GM19099 (cell line): ENCODE measurements around the gene TBC1D7.

ENCODE experiments used
- POLR2A ChIP-seq: IDR thresholded peaks from 3 replicates; pipeline ENCODE4 v1.6.1; 2011; ENCODE audit warnings: low read depth; ENCODE audit not compliant: insufficient read length; ENCODE audit errors: extremely low read depth

Gene TBC1D7

DNA sequence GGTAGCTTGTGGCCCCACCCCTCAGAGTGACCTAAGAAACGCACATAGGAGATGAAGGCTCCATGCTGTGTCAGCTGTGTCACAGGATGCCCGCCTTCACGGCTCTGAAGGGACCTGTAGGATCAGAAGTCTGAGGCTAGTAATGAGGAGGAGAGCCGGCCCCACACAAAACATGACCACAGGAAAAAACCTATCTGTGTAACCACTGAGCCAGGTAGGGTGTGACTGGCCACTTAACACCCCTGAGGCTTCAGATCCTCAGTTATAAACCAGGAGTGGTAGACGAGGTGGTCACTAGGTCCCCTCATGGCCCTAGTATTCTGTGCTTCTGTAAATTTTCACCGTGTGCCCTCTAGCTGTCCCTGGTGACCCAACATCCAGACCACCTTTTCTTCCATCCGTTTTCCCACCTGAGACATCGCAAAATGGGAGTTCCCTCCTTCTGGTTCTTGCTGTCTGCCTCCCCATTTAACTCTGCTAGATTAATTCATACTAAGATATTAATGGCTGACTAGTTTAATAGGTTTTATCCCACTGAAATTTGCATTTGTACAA is 52.8 kb downstream of the TBC1D7 start:
- no peak for TF ChIP-seq POLR2A

DNA sequence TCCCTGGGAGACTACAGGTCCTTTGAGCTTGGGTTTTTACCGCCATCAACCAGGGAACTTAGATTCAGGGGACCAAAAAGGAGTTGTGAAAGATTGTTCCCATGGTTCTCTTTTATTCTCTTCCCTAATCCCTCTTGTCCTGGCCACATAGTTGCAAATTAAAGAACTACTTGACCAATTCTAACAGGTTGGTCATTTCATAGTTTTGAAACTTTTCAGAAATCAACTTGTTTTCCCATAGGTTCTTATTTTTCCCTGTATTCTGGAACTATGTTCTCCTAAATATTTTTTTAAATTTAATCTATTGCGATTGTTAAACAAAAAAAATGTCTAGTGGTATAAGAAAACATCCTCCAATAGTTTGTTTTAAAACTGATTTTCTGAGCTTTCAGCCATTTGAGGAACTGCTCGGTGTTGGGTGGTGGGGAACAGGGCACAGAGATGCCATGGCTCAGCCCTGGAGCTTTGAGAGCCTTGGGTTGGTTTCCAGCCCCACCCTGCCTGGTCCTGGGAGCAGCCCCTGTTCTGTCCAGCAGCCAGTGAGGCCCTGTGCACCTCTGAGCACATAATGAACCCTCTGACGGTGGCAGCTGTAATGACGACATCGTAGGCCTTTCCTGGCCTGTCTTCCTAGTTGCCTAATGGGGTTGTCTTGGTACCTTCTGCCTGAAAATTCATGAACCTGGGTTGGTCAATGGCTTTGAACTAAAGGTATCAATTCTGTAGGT is 53.5 kb downstream of the TBC1D7 start:
- TF ChIP-seq POLR2A = no peak

DNA sequence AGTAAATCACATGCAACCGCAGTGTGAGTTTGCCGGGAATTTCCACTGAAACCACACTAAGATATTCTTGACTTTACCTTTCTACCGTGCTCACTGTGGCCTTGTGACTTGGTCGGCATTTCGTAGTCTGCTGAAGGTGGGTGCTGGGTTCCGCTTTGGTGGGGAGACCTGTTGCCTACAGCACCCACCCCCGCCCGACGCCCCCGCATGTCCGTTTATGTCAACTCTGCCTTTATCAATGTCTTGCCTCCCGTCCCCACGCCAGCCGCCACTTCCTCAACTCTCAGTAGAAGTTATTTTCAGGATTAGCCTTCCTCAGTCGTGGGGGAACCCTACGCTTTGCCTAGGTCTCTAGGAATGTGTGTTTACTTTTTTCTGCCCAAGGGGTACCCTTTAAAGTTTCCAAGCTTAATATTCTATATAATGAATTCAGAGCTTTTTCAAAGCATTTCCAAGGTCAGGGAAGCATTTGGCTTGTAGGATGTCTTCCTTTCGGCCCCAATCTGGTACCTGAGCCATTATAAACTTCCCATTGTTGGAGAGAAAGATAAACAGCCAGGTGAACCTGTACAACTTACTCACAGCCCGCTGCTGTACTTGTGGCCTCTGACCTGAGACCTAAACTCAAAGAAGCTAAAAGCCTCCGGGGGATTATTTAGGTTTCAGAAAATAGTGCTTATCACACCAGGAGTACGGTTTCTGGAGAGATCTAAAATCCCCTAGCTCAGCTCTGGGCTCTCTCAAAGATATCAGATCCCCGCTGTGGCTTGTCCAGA is 54.2 kb downstream of the TBC1D7 start:
- TF ChIP-seq POLR2A = no peak

DNA sequence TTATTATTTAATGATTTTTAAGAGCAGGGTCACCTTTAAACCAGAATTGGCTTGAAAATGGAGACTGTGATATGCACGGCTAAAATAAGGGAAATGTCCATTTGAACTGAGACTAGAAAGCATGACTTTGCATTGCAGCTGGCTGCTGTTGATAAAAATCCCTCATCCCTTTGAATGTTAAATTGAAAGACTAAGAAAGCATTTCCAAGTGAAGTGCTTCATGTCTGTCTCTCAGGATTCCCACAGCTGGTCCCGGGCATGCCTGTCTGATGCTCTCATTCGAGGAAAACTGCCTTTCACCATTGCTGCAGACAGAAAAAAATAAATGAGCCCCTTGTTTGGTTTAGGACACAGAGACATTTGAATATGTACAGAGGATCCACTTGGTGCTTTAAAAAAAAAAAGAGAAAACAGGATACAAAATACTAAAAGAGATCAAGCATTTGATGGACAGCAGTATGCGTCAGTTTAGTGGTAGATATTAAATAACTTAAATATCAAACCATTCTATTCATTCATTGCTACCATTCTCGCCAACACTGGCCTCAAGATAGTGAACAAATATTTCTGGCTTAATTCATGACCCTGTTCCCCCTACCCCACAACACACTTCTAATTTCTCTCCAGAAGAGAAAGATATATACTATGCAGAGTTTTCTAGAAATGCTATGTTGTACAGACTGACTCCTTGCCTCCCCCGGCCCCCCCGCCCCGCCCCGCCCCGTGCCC is 55.0 kb downstream of the TBC1D7 start:
- no peak for TF ChIP-seq POLR2A

DNA sequence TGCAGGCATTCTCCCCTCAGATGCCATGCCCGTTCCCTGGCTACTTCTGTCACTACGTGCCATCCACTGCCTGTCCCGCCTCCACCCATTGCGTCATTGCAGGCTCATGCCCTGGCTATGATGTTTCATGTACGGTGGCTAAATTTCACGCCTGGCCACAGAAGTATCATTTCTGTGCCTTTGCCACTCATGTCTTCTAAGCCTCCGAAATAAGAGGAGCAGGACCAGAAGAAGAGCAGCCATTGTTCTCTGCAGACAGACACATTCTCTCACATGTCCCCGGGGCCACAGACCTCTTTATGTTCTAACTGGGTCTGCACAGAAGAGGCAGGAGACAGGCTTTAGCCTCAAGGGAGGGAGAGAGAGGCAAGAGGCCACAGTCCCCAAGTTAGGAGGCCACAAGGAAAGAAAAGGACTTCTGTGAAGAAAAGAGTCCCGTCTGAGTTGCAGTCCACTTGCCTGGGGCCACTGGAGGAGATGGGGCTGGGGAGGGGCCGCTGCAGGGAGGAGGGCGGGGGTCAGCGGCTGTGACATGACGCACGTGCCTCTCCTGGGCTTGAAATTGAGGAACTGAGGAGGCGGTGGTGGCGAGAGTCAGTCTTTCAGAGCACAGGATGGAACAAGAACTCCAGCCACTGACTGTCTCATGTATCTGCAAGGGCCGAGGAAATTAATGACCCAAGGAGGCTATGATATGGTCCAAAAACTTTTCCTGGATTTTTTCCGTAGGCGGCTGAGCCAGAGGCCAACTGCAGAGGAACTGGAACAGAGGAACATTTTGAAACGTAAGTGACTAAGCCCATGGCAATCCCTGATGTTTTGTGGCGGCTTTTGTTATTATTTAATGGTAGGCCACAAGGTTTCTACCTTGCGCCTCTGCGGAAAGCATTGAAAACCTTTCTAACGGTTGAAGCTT is 55.9 kb downstream of the TBC1D7 start:
- peak; percentile 78 for TF ChIP-seq POLR2A

DNA sequence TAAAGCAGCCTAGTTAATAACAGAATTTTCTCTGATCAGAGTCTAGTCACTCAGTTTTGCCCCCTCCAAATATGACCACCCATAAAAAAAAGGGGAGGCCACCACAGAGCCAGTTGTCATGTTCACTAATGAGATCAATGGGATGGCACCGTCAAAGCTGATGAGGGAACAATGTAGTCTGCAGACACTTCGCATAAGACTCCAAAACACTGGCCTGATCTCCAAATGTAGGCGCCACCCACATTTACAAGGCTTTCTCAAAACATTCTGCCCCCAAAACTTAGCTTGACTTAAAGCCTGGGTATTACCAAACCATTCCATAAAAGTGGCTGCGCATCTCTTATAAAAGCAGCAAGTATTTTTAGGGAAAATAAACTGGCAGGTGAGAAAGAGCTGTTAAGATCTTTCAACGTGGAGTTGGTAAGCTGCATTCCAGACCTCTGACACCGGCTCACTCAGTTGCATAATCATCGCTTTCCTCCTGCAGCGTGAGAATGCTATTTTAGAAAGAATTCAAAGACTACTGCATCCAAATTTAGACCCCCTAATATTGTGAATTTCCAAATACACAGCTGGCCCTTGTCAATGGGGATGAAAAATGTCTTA is 59.3 kb downstream of the TBC1D7 start:
- no peak for TF ChIP-seq POLR2A

DNA sequence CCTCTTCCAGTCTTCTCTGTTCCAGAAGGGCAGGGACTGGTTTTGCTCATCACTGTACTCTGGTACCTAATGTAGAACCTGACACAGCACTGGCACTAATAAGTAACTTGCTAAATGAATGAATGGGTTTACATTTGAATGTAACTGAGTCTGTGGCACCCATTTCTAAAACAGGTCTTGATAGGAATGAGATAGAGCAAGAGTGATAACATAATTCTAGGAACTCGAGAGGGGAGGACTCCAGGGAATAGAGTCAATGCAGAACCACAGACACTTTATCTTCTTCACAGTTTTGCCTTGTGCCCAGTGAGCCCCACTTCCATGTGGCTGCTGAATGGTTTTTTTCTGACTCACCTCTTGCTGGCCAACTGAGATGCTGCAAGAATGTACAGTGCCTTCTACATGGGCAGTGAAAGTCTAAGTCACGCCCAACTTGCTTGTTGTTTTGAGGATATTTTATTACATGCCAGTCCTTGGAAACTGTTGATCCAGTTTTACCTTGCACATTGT is 61.1 kb downstream of the TBC1D7 start:
- no peak for TF ChIP-seq POLR2A

DNA sequence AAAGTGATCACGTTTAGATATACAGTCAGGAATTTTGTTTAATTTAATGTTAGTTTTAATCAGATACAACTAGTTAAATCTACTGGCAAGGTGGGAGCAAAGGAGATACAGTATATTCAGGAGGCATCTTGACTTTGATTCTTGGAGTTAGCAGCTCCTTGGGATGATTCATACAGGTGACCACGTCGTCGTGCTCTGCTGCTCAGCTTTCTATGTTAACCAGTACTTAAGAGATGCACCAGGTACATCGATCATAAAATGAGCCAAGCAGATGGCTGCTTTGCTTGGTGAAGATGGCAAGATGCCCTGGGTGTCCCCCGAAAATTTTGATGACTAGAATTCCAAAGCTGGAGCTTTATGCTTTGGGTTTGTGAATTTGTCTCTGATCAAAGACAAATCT is 64.7 kb downstream of the TBC1D7 start:
- TF ChIP-seq POLR2A = no peak

DNA sequence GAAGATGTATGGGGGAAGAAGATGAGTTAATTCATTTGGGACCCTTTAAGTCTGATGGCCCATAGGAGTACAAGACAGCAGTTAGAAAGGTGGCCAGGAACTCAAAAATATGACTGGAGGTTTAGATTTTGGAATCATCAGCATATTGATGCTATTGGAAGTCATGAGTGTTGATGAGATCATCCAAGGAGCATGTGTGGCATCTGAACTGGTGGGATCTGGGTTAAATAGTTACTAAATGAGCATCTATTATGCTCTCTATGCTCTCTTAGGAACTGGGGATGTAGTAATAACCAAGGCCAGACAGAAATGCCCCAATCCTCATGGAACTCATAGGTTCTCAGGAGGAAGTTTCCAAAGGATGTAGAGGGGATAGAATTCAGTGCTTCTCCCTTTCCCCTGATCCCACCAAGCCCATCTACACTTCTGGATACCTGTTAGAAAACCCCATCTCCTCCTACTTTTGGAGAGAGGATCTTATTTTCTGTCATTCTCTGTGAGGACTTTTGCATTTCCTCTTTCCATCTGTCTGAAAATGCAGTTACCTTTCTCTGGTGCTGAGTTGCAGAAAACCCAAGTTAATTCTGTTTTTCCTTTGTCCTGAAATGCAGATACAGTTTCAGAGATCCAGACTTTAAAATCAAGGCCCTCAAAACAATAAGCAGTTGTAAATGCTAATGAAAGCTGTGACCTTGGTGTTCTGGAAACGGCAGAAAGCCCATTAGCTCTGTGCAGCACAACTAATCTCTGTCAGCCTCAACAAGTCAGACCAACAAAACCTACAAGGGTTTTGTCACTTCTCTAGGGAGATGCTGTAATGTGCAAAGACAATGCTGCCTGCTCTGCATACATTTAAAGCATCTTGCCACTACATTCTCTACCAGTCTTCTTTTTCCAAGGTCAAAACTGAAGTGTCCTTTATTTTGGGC is 65.8 kb downstream of the TBC1D7 start:
- no peak for TF ChIP-seq POLR2A

DNA sequence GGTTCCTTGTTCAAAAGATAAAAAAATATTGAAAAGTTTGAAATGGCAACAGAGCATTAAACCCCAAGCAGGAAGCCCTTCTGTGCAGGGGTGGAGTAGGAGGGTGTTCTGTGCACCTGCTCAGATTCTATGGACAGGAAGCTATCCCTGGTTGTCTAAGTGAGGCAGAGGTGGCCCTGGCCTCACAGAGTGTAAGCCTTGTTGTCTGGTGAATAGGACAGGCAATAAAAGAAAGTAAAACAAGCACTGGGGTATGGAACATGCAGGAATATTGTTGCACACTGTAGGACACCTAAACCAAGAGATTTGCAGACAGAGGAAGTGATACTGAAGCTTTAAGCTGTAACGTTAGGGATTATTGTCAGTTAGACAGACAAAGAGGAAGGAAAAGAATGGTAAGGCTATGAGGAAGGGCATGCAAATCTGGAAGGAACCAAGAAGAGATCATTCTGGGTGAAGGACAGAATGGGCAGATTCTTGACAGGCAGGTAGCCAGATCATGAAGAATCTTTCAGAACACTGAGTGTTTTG is 66.8 kb downstream of the TBC1D7 start:
- no peak for TF ChIP-seq POLR2A

DNA sequence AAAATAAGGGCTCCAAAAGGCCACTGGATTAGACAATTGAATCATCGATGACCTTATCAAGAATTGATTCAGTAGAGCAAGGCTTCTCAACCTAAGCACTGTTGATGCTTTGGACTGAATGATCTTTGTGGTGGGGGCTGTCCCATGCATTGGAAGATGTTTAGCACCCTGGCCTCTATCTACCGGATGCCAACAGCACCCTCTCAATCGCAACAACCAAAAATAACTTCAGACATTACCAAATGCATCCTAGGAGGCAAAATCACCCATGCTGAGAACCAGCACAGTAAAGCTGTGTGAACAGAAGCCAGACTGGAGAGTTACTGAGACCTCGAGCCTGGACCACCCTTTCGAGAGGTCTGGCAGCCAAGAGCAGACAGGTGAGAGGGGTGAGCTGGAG is 67.5 kb downstream of the TBC1D7 start:
- TF ChIP-seq POLR2A = no peak

DNA sequence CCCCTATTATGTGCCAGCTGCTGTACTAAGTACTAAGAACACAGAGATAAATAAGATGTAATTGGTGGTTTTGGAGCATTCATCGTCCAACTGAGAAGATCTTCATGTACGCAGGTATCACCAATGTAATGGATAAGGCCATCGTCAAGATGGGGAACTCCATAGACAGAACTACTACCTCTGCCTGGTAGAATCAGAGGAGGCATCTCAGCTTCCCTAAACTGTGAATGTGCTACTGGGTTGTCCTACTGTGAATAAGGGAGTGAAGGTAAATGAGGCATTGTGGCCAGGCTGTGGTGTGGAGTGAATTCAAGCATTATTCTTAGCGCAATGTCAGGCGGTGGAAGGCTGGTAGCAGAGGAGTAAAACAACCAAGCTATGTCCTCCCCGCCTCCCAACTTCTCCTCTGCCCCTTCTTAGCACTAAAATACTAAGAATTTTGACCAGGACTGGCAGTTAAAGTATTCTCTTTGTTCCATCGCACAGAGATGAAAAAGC is 68.2 kb downstream of the TBC1D7 start:
- TF ChIP-seq POLR2A = no peak

DNA sequence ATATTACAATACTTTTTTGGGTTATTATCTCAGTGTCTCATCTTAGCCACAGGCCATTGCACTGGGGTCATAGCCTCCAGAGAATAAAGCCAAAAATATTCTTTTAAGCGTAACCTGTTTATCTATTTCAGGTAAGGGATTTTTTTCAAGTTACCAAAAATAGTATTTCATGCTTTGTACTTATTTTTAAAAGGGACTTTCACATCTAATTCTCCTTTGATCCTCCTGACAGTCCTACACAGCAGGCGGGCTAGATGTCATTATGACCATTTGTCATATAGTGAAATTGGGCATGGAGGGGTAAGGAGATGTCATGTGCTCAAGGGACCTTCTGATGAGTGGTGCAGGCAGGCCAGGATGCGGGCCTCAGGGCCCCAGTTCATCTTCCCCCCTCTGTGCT is 68.9 kb downstream of the TBC1D7 start:
- no peak for TF ChIP-seq POLR2A
